ENCODE data around the gene PLS1. TPM values are rescaled to one million over a fixed set of nuclear protein-coding genes. Genes with fewer than 3 reads are reported as not detected.

The PLS1 gene
- polyA plus RNA-seq, 1 of the 3 experiments (the other 2 are of a cell fraction) = 2.9 TPM

GRCh38 chr3:142651711-142652110 is 55.5 kb downstream of the PLS1 start:
- TF ChIP-seq CHD2 (IDR thresholded peaks at IDR 0.05; ENCODE audit: low read length, partially characterized antibody) (no peak), RXRA (IDR thresholded peaks at IDR 0.05; ENCODE audit: borderline replicate concordance, low read depth) (no peak), NFIC (IDR thresholded peaks at IDR 0.05; ENCODE audit: borderline replicate concordance) (no peak), MXI1 (IDR thresholded peaks at IDR 0.05; ENCODE audit: low read depth, low read length) (no peak), FOXJ3 (CRISPR knock-in tag; IDR thresholded peaks at IDR 0.05) (no peak), RFX5 (IDR thresholded peaks at IDR 0.05; ENCODE audit: low read length) (no peak), SMC3 (IDR thresholded peaks at IDR 0.05; ENCODE audit: low read depth, low read length) (no peak)
- TF ChIP-seq, protein P1, sequence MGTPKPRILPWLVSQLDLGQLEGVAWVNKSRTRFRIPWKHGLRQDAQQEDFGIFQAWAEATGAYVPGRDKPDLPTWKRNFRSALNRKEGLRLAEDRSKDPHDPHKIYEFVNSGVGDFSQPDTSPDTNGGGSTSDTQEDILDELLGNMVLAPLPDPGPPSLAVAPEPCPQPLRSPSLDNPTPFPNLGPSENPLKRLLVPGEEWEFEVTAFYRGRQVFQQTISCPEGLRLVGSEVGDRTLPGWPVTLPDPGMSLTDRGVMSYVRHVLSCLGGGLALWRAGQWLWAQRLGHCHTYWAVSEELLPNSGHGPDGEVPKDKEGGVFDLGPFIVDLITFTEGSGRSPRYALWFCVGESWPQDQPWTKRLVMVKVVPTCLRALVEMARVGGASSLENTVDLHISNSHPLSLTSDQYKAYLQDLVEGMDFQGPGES (IDR thresholded peaks at IDR 0.05; ENCODE audit: low read depth, low read length) = no peak
- Histone ChIP-seq H3K27me3 (ENCODE audit: insufficient read depth) (no peaks in the 10 kb centered on the region), H3K4me1 (ENCODE audit: control insufficient read depth in 1 of 2, insufficient read depth in 2 of 2, low read depth in 1 of 2, low read length in 1 of 2) (no peaks in the 10 kb centered on the region), H4K20me1 (ENCODE audit: insufficient read depth) (no peaks in the 10 kb centered on the region), H2AFZ (ENCODE audit: low read depth) (no peak overlapping the region), H3K79me2 (ENCODE audit: insufficient read depth) (no peaks in the 10 kb centered on the region), H3K9me2 (no peaks in the 10 kb centered on the region), H3K9me3 (no peaks in the 10 kb centered on the region), H3K27ac (ENCODE audit: low read depth in 2 of 2, low read length in 1 of 2) (no peak overlapping the region), H3K4me3 (ENCODE audit: low read depth in 2 of 2, low read length in 1 of 2) (no peak overlapping the region), H3K36me3 (replicated peaks in 1 of 2; ENCODE audit: control insufficient read depth in 1 of 2, insufficient read depth in 2 of 2, low read length in 1 of 2) (no peaks in the 10 kb centered on the region), H3K4me2 (no peak overlapping the region), H3K9ac (no peak overlapping the region), H3F3A (replicated peaks; ENCODE audit: insufficient read depth) (peaks cover 4% of the 10 kb centered on the region)
- POLR2A ChIA-PET = no interaction called here
- CTCF ChIA-PET = no interaction called here
- no peak for DNase-seq

- Histone ChIP-seq H3K36me3 (replicated peaks in 1 of 2; ENCODE audit: control insufficient read depth in 1 of 2, insufficient read depth in 2 of 2, low read length in 1 of 2) (no peaks in the 10 kb centered on the region), H4K20me1 (ENCODE audit: insufficient read depth) (no peaks in the 10 kb centered on the region), H3K4me1 (ENCODE audit: control insufficient read depth in 1 of 2, insufficient read depth in 2 of 2, low read depth in 1 of 2, low read length in 1 of 2) (no peaks in the 10 kb centered on the region), H3K79me2 (ENCODE audit: insufficient read depth) (no peaks in the 10 kb centered on the region), H2AFZ (ENCODE audit: low read depth) (no peak overlapping the region), H3K4me3 (ENCODE audit: low read depth in 2 of 2, low read length in 1 of 2) (no peak overlapping the region), H3K9me3 (no peaks in the 10 kb centered on the region), H3K27me3 (ENCODE audit: insufficient read depth) (no peaks in the 10 kb centered on the region), H3K9me2 (no peaks in the 10 kb centered on the region), H3K27ac (ENCODE audit: low read depth in 2 of 2, low read length in 1 of 2) (no peak overlapping the region), H3K9ac (no peak overlapping the region), H3K4me2 (no peak overlapping the region), H3F3A (replicated peaks; ENCODE audit: insufficient read depth) (peaks cover 5% of the 10 kb centered on the region)
- ChIA-PET POLR2A (no interaction called here), CTCF (interaction anchor here (0.6 kb wide), 1 partner anchor 1007 kb away, joined by 3 read pairs; no protein-coding TSS in a partner anchor)
- TF ChIP-seq TEAD4 (IDR thresholded peaks at IDR 0.05; ENCODE audit: borderline replicate concordance, insufficient read depth) (no peak), SIN3A (IDR thresholded peaks at IDR 0.05; ENCODE audit: borderline replicate concordance, low read depth, low read length) (no peak), EZH2phosphoT487 (IDR thresholded peaks at IDR 0.05; ENCODE audit: borderline replicate concordance, low read depth) (no peak), RCOR1 (IDR thresholded peaks at IDR 0.05; ENCODE audit: low read length) (no peak), TAF1 (IDR thresholded peaks at IDR 0.05; ENCODE audit: borderline replicate concordance, low read depth, low read length) (no peak)
- DNase-seq = no peak
- 92% methylated on average over 8 of the region's 8 CpGs for WGBS (ENCODE audit: low lambda C conversion rate)
Observed at GRCh38 chr3:142652826-142653292, 56.7 kb downstream of the PLS1 start.

Data from SK-N-SH (cell line).